H9 (cell line): Measurements from ENCODE around the gene GPHN. TPM values are rescaled to one million over a fixed set of nuclear protein-coding genes. Genes with fewer than 3 reads are reported as not detected.

Experiments used
- DNase-seq: peaks from one replicate; pipeline ENCODE4 v3.0.0-alpha.2; 2017
- H2AFZ ChIP-seq: one replicate; pipeline ENCODE4 v1.6.1; 2013; ENCODE audit warnings: mild to moderate bottlenecking, low read length, control low read depth, moderate library complexity
- H2AK5ac ChIP-seq: 2 replicates; pipeline ENCODE4 v1.6.1; 2013; ENCODE audit warnings: low read length, control low read depth, mixed read lengths; ENCODE audit not compliant: insufficient read length
- H2BK120ac ChIP-seq: one replicate; pipeline ENCODE4 v1.6.1; 2013; ENCODE audit warnings: low read depth, mild to moderate bottlenecking, low read length, control low read depth, inconsistent platforms; ENCODE audit not compliant: poor library complexity, severe bottlenecking
- H2BK12ac ChIP-seq: 2 replicates; pipeline ENCODE4 v1.6.1; 2013; ENCODE audit warnings: low read length, control low read depth, mixed read lengths, low read depth; ENCODE audit not compliant: insufficient read length
- H2BK15ac ChIP-seq: 2 replicates; pipeline ENCODE4 v1.6.1; 2013; ENCODE audit warnings: low read depth, low read length, control low read depth
- H2BK20ac ChIP-seq: one replicate; pipeline ENCODE4 v1.6.1; 2013; ENCODE audit warnings: low read depth, mild to moderate bottlenecking, low read length, control low read depth, inconsistent platforms; ENCODE audit not compliant: poor library complexity, severe bottlenecking
- H2BK5ac ChIP-seq: 2 replicates; pipeline ENCODE4 v1.6.1; 2013; ENCODE audit warnings: low read length, control low read depth, mixed read lengths; ENCODE audit not compliant: insufficient read length
- H3K14ac ChIP-seq: 2 replicates; pipeline ENCODE4 v1.6.1; 2013; ENCODE audit warnings: low read length, control low read depth; ENCODE audit not compliant: insufficient read depth
- H3K18ac ChIP-seq: 2 replicates; pipeline ENCODE4 v1.6.1; 2013; ENCODE audit warnings: low read depth, mild to moderate bottlenecking, mixed read lengths, low read length, control low read depth; ENCODE audit not compliant: insufficient read length
- H3K23ac ChIP-seq: 2 replicates; pipeline ENCODE4 v1.6.1; 2013; ENCODE audit warnings: low read length, control low read depth, mixed read lengths, low read depth; ENCODE audit not compliant: insufficient read length
- H3K23me2 ChIP-seq: 2 replicates; pipeline ENCODE4 v1.6.1; 2013; ENCODE audit warnings: low read depth, mild to moderate bottlenecking, mixed read lengths, low read length, control low read depth; ENCODE audit not compliant: insufficient read length, poor library complexity, severe bottlenecking
- H3K27ac ChIP-seq: 2 replicates; pipeline ENCODE4 v1.5.1; 2013; ENCODE audit warnings: low read length, control low read depth, mixed read lengths, low read depth; ENCODE audit not compliant: insufficient read length
- H3K27me3 ChIP-seq: 2 replicates; pipeline ENCODE4 v1.6.1; 2013; ENCODE audit warnings: low read length, control low read depth, inconsistent platforms; ENCODE audit not compliant: insufficient read depth
- H3K4ac ChIP-seq: 2 replicates; pipeline ENCODE4 v1.6.1; 2013; ENCODE audit warnings: low read depth, mild to moderate bottlenecking, control low read depth, inconsistent platforms, low read length, moderate library complexity
- H3K4me1 ChIP-seq: 2 replicates; pipeline ENCODE4 v1.6.1; 2013; ENCODE audit warnings: low read length, control low read depth, inconsistent platforms; ENCODE audit not compliant: insufficient read depth
- H3K4me2 ChIP-seq: 2 replicates; pipeline ENCODE4 v1.6.1; 2013; ENCODE audit warnings: low read length, control low read depth, mixed read lengths; ENCODE audit not compliant: insufficient read length, insufficient read depth
- H3K56ac ChIP-seq: 2 replicates; pipeline ENCODE4 v1.6.1; 2013; ENCODE audit warnings: low read depth, mild to moderate bottlenecking, mixed read lengths, low read length, control low read depth; ENCODE audit not compliant: insufficient read length
- H3K79me1 ChIP-seq: 2 replicates; pipeline ENCODE4 v1.6.1; 2013; ENCODE audit warnings: low read depth, mild to moderate bottlenecking, moderate library complexity, low read length, control low read depth, inconsistent platforms; ENCODE audit not compliant: insufficient read depth, poor library complexity, severe bottlenecking
- H3K79me2 ChIP-seq: 2 replicates; pipeline ENCODE4 v1.6.1; 2013; ENCODE audit warnings: low read length, control low read depth, inconsistent platforms; ENCODE audit not compliant: insufficient read depth
- H3K9ac ChIP-seq: 2 replicates; pipeline ENCODE4 v1.6.1; 2013; ENCODE audit warnings: low read length, control low read depth, mixed read lengths; ENCODE audit not compliant: insufficient read length; ENCODE audit errors: extremely low read depth
- H3K9me3 ChIP-seq: one replicate; pipeline ENCODE4 v1.6.1; 2013; ENCODE audit warnings: low read depth, low read length, inconsistent platforms; ENCODE audit not compliant: control insufficient read depth
- H3T11ph ChIP-seq: one replicate; pipeline ENCODE4 v1.6.1; 2013; ENCODE audit warnings: mild to moderate bottlenecking, low read length, control low read depth, inconsistent platforms
- H4K20me1 ChIP-seq: one replicate; pipeline ENCODE4 v1.6.1; 2013; ENCODE audit not compliant: control insufficient read depth, insufficient read length, insufficient read depth
- H4K5ac ChIP-seq: 2 replicates; pipeline ENCODE4 v1.6.1; 2013; ENCODE audit warnings: low read depth, mild to moderate bottlenecking, mixed read lengths, low read length, control low read depth; ENCODE audit not compliant: insufficient read length
- H4K8ac ChIP-seq: replicated peaks from 2 replicates; pipeline ENCODE4 v1.6.1; 2013; ENCODE audit warnings: low read length, control low read depth, mixed read lengths, low read depth; ENCODE audit not compliant: insufficient read length
- H4K91ac ChIP-seq: 2 replicates; pipeline ENCODE4 v1.6.1; 2013; ENCODE audit warnings: low read depth, mild to moderate bottlenecking, moderate library complexity, mixed read lengths, low read length, control low read depth; ENCODE audit not compliant: insufficient read length
- H3K27ac Mint-ChIP-seq, 3 experiments: 2 replicates in 2 of 3; 3 replicates in 1 of 3; pipeline ENCODE4 v1.8.0; 2020 to 2021; ENCODE audit warnings: mixed read lengths in 3 of 3, mild to moderate bottlenecking in 1 of 3, moderate library complexity in 1 of 3
- H3K27me3 Mint-ChIP-seq: 2 replicates; pipeline ENCODE4 v1.8.0; 2021; ENCODE audit warnings: low read depth, mild to moderate bottlenecking, moderate library complexity, mixed read lengths
- H3K36me3 Mint-ChIP-seq, 3 experiments: 2 replicates in 2 of 3; 3 replicates in 1 of 3; pipeline ENCODE4 v1.8.0; 2020 to 2021; ENCODE audit warnings: low read depth in 3 of 3, mixed read lengths in 3 of 3; ENCODE audit not compliant: insufficient read depth in 1 of 3
- H3K4me1 Mint-ChIP-seq, 2 experiments: 2 replicates each; pipeline ENCODE4 v1.8.0; 2020; ENCODE audit warnings: mixed read lengths in 2 of 2
- H3K4me3 Mint-ChIP-seq, 2 experiments: 2 replicates in 1 of 2; 3 replicates in 1 of 2; pipeline ENCODE4 v1.8.0; 2020 to 2021; ENCODE audit warnings: mild to moderate bottlenecking in 2 of 2, mixed read lengths in 2 of 2, moderate library complexity in 1 of 2
- H3K9me3 Mint-ChIP-seq, 2 experiments: 2 replicates in 1 of 2; 3 replicates in 1 of 2; pipeline ENCODE4 v1.8.0; 2020; ENCODE audit warnings: mild to moderate bottlenecking in 2 of 2, mixed read lengths in 2 of 2, moderate library complexity in 1 of 2
- WGBS: extraction: QIAGEN DNeasy Blood & Tissue Kit; methylation state at CpG from one replicate; pipeline ENCODE4 v1.1.7; 2013; ENCODE audit warnings: missing lambda C conversion rate, low lambda C conversion rate, mixed read lengths; ENCODE audit not compliant: insufficient read length; ENCODE audit errors: extremely low coverage; 5-methylcytosine and 5-hydroxymethylcytosine counted together
- total RNA-seq: library from RNA; stranded (reverse); gene quantifications from 2 replicates; pipeline ENCODE4 v1.2.1, GENCODE V29; 2021
- TF ChIP-seq, protein P1 (sequence below): fragments of 200-600 bp; sonication (generic); conservative IDR thresholded peaks from 3 replicates; pipeline ENCODE4 v1.8.0; 2021; ENCODE audit warnings: antibody characterized with exemption, mild to moderate bottlenecking

Gene GPHN
- total RNA-seq, 1 experiment from 2014 or later: 16.1 TPM

DNA sequence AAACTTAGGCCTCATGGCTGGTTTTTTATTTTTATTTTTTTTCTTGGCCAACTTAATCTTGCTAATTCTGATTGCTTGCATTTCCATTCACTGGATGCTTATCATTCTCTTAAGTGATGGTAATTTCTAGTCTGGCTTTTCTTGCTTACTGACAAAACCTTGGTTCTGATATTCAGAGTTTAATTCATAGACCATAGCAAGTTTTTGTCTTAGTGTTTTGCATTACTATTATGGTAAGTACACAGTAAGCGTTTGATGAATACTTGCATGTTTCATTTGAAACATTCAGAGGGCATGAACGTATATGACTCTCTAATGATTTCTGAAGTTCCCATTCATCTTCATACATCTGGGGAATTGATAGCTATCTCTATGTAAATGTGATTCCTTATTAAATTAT, 55.8 kb downstream of the GPHN start:
- Histone ChIP-seq H2AK5ac (no peak overlapping the region), H4K5ac (no peak overlapping the region), H3K23ac (no peak overlapping the region), H2BK20ac (no peak overlapping the region), H3K27ac (no peak overlapping the region), H3K4me1 (no peaks in the 10 kb centered on the region), H3K27me3 (no peaks in the 10 kb centered on the region), H3T11ph (no peak overlapping the region), H2BK12ac (no peak overlapping the region), H2AFZ (no peak overlapping the region), H3K9me3 (no peaks in the 10 kb centered on the region), H3K23me2 (no peaks in the 10 kb centered on the region), H3K4ac (no peak overlapping the region), H4K20me1 (no peaks in the 10 kb centered on the region), H4K8ac (no peak overlapping the region), H4K91ac (no peak overlapping the region), H3K14ac (no peak overlapping the region), H2BK5ac (no peak overlapping the region), H3K79me2 (peaks cover 3% of the 10 kb centered on the region; the same call in 1 of the 2 replicates), H2BK120ac (no peak overlapping the region), H3K4me2 (no peak overlapping the region), H3K56ac (no peak overlapping the region), H3K79me1 (no peaks in the 10 kb centered on the region), H3K18ac (no peak overlapping the region), H3K9ac (no peak overlapping the region), H2BK15ac (no peak overlapping the region)
- H3K27ac Mint-ChIP-seq: peak overlapping the region; percentile 15 to 89 (median 76); a peak in 4 of 7 replicates
- H3K27me3 Mint-ChIP-seq: no peaks in the 10 kb centered on the region
- DNase-seq: no peak
- peaks cover 19 to 21% of the 10 kb centered on the region in 2 experiments for H3K4me1 Mint-ChIP-seq
- no peak overlapping the region; a peak in 1 of 5 replicates for H3K4me3 Mint-ChIP-seq
- H3K9me3 Mint-ChIP-seq: peaks cover 0 to 6% of the 10 kb centered on the region in 2 experiments; a peak in 3 of 5 replicates
- peaks cover 0 to 16% (median 2%) of the 10 kb centered on the region in 3 experiments; a peak in 6 of 7 replicates for H3K36me3 Mint-ChIP-seq
- WGBS: no CpG with 5 or more reads among the region's 2 CpGs
- TF ChIP-seq, protein P1, sequence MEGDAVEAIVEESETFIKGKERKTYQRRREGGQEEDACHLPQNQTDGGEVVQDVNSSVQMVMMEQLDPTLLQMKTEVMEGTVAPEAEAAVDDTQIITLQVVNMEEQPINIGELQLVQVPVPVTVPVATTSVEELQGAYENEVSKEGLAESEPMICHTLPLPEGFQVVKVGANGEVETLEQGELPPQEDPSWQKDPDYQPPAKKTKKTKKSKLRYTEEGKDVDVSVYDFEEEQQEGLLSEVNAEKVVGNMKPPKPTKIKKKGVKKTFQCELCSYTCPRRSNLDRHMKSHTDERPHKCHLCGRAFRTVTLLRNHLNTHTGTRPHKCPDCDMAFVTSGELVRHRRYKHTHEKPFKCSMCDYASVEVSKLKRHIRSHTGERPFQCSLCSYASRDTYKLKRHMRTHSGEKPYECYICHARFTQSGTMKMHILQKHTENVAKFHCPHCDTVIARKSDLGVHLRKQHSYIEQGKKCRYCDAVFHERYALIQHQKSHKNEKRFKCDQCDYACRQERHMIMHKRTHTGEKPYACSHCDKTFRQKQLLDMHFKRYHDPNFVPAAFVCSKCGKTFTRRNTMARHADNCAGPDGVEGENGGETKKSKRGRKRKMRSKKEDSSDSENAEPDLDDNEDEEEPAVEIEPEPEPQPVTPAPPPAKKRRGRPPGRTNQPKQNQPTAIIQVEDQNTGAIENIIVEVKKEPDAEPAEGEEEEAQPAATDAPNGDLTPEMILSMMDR: no peak
